Measurements from ENCODE around the gene ZFYVE19. TPM values are rescaled to one million over a fixed set of nuclear protein-coding genes. Genes with fewer than 3 reads are reported as not detected.

Gene ZFYVE19
- total RNA-seq, 1 experiment from 2014 or later: 39.5 TPM

- no peak overlapping the region for H3K4me3 ChIP-seq (ENCODE audit: low read depth in 2 of 2, low read length in 2 of 2)
- peak; percentile 72 for ATAC-seq
- no peak for DNase-seq (ENCODE audit: low read depth, low spot score)
- no peaks in the 10 kb centered on the region for H3K9me3 ChIP-seq (ENCODE audit: control insufficient read depth, insufficient read depth, low read depth, low read length)
- H3K4me1 ChIP-seq (ENCODE audit: control insufficient read depth, insufficient read depth, low read length): peaks cover 29% of the 10 kb centered on the region
- H3K27me3 ChIP-seq (ENCODE audit: control insufficient read depth, insufficient read depth, low read length): no peaks in the 10 kb centered on the region
- TF ChIP-seq SIN3A (IDR thresholded peaks at IDR 0.05; ENCODE audit: borderline replicate concordance, insufficient read depth, low read depth, low read length) (no peak), TCF7L2 (IDR thresholded peaks at IDR 0.05; ENCODE audit: low read depth, low read length) (peak; percentile 94), REST (IDR thresholded peaks at IDR 0.05; ENCODE audit: insufficient read depth in 1 of 2, low read depth in 2 of 2, low read length in 1 of 2) (no peak), POLR2AphosphoS5 (IDR thresholded peaks at IDR 0.05; ENCODE audit: low read depth, low read length) (no peak)
- TF ChIP-seq, protein P1, sequence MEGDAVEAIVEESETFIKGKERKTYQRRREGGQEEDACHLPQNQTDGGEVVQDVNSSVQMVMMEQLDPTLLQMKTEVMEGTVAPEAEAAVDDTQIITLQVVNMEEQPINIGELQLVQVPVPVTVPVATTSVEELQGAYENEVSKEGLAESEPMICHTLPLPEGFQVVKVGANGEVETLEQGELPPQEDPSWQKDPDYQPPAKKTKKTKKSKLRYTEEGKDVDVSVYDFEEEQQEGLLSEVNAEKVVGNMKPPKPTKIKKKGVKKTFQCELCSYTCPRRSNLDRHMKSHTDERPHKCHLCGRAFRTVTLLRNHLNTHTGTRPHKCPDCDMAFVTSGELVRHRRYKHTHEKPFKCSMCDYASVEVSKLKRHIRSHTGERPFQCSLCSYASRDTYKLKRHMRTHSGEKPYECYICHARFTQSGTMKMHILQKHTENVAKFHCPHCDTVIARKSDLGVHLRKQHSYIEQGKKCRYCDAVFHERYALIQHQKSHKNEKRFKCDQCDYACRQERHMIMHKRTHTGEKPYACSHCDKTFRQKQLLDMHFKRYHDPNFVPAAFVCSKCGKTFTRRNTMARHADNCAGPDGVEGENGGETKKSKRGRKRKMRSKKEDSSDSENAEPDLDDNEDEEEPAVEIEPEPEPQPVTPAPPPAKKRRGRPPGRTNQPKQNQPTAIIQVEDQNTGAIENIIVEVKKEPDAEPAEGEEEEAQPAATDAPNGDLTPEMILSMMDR (IDR thresholded peaks at IDR 0.05): no peak
- POLR2A ChIA-PET: no interaction called here
- H3K27ac ChIP-seq (ENCODE audit: low read length): peak overlapping the region; percentile 53
- intact Hi-C loops (cut with micrococcal nuclease; ENCODE audit: unreplicated experiment): no loop called here
- CTCF ChIA-PET: no interaction called here
- BruUV-seq (replicated peaks): no TSS peak
- no peaks in the 10 kb centered on the region for H3K36me3 ChIP-seq (ENCODE audit: control insufficient read depth, insufficient read depth, low read length)
- in situ Hi-C loops (cut with HindIII; ENCODE audit: low pct_unique_long_range_greater_than_20kb, low sequenced_read_pairs): no loop called here
These were observed 19.0 kb downstream of the ZFYVE19 start for GRCh38 chr15:40825661-40826422.

DNA sequence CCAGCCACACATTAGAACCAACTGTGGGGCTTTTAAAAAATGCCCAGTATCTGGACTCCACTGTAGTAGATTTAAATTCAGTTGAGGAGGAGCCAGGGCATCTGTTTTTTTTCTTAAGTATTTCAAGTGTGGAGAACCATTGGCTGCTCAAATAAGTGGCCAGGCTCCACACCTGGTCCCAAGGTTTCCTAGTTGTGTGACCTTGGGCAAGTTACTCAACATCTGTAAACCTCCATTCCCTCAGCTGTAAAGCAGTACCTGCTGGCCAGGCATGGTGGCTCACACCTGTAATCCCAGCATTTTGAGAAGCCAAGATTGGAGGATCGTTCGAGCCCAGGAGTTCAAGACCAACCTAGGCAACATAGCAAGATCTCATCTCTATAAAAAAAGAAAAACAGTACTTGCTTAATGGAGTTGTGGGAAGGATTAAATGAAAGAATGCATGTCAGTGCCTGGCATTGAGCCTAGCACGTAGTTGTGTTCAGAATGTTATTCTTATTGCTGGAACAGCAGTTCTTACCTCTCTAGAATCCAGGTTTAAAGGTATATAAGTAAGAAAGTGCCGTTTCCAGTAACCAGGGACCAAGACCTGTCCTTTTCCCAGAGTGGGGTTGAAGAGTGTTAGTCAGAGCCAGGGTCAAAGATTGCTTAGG, 19.7 kb downstream of the ZFYVE19 start:
- CTCF ChIA-PET: no interaction called here
- BruUV-seq (replicated peaks): no TSS peak

More for the DNA sequence above, 19.7 kb downstream of the ZFYVE19 start:
- peak overlapping the region; percentile 49 for H3K27ac ChIP-seq (ENCODE audit: low read length)
- H3K4me1 ChIP-seq (ENCODE audit: control insufficient read depth, insufficient read depth, low read length): peaks cover 29% of the 10 kb centered on the region
- POLR2A ChIA-PET: no interaction called here
- DNase-seq (ENCODE audit: low read depth, low spot score) (no peak), ATAC-seq (no peak)
- TF ChIP-seq SIN3A (IDR thresholded peaks at IDR 0.05; ENCODE audit: borderline replicate concordance, insufficient read depth, low read depth, low read length): no peak
- TF ChIP-seq, protein P1 (IDR thresholded peaks at IDR 0.05): no peak
- TF ChIP-seq POLR2AphosphoS5 (IDR thresholded peaks at IDR 0.05; ENCODE audit: low read depth, low read length): no peak
- no peak for TF ChIP-seq REST (IDR thresholded peaks at IDR 0.05; ENCODE audit: insufficient read depth in 1 of 2, low read depth in 2 of 2, low read length in 1 of 2)
- no peak for TF ChIP-seq TCF7L2 (IDR thresholded peaks at IDR 0.05; ENCODE audit: low read depth, low read length)
- no peak overlapping the region for H3K4me3 ChIP-seq (ENCODE audit: low read depth in 2 of 2, low read length in 2 of 2)
- in situ Hi-C loops (cut with HindIII; ENCODE audit: low pct_unique_long_range_greater_than_20kb, low sequenced_read_pairs): no loop called here
- intact Hi-C loops (cut with micrococcal nuclease; ENCODE audit: unreplicated experiment): no loop called here
- H3K9me3 ChIP-seq (ENCODE audit: control insufficient read depth, insufficient read depth, low read depth, low read length): no peaks in the 10 kb centered on the region
- H3K27me3 ChIP-seq (ENCODE audit: control insufficient read depth, insufficient read depth, low read length): no peaks in the 10 kb centered on the region
- H3K36me3 ChIP-seq (ENCODE audit: control insufficient read depth, insufficient read depth, low read length): no peaks in the 10 kb centered on the region

Measured in Panc1 (cell line).